VCaP (cell line): ENCODE data around the gene PCDH9.

Experiments used
- H3K27ac ChIP-seq: fragments of 450-650 bp; 2 replicates; pipeline ENCODE4 v1.5.1; 2017
- CTCF ChIP-seq: fragments of 450-650 bp; conservative IDR thresholded peaks from 2 replicates; pipeline ENCODE4 v1.5.1; 2017; ENCODE audit warnings: mild to moderate bottlenecking, moderate library complexity

PCDH9 gene

GRCh38 chr13:67013709-67014108 is 216.4 kb downstream of the PCDH9 start:
- no peak for TF ChIP-seq CTCF
- no peak overlapping the region for H3K27ac ChIP-seq

GRCh38 chr13:67008075-67008668 is 222.0 kb downstream of the PCDH9 start:
- no peak overlapping the region for H3K27ac ChIP-seq
- no peak for TF ChIP-seq CTCF

DNA sequence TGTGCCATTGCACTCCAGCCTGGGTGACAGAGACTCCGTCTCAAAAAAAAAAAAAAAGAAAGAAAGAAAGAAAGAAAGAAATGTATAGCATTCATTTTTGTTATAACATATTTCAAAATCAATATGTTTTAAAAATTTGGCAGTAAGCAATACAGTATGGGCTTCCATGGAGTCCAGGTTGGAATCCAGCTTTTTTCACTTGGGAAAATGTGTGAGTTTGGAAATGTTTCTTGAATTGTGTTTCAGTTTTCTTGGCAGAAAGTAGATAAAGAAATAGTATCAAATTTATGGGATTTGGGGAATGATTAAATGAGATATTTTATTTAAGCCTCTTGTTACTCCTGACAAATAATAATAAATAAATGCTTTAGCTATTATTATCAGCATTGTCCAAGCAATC is 225.6 kb downstream of the PCDH9 start:
- H3K27ac ChIP-seq = no peak overlapping the region
- no peak for TF ChIP-seq CTCF

GRCh38 chr13:67003743-67004142 is 226.4 kb downstream of the PCDH9 start:
- H3K27ac ChIP-seq = no peak overlapping the region
- TF ChIP-seq CTCF = no peak

DNA sequence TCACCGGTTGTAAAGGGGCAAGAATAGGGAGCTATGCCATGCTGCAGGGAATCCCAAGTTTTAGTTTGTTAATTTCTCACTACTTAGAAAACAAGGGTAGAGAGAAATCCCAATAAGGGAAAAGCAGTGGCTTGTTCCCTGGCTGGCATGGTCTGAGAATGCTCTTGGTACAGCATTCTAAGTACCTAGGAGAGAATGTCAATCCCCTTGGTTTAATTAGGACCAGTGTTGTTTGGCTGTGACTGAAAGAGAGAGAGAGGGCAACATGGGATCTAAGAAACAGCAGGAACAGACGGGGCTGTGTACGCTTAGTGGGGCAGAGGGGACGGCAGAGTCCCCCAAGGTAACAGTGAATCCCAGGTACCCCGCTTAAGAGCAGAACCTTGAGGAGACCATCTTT is 228.8 kb downstream of the PCDH9 start:
- H3K27ac ChIP-seq = no peak overlapping the region
- TF ChIP-seq CTCF = no peak

DNA sequence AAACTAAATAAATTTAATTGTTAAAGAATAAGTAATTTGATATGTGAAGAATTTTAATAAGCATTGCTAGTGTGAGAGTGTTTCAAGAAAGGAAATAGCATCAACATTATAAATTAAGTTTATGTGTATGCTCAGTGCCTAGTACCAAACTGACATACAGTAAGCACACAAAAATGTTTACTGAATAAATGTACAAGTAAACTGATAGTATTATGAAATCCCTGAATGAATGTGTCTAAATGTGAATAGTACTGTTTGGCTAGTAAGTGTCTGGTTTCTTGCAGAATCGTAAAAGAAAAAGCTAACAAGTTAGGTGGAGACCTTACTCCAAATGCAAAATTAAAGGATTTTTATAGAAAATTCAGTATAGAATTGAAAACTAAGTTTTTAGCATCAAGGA is 233.6 kb downstream of the PCDH9 start:
- TF ChIP-seq CTCF = no peak
- H3K27ac ChIP-seq = no peak overlapping the region

- TF ChIP-seq CTCF = no peak
- H3K27ac ChIP-seq = no peak overlapping the region
Observed at GRCh38 chr13:66995203-66995611, 234.9 kb downstream of the PCDH9 start.
